Activated CD4-positive, CD25-positive, alpha-beta regulatory T cell (primary cell): ENCODE results near the gene REEP3.
"Not testable (repeated sequence)": the region's sequence is repeated elsewhere in the genome, so short reads cannot be mapped to it uniquely, and the experiment has no call there.

Experiments
- DNase-seq, 4 experiments: peaks; one replicate each; lab custom pipeline; 2025; lab: John Stamatoyannopoulos, UW

The REEP3 gene

GRCh38 chr10:63520500-63521415 lies at the start of gene REEP3:
Gene REEP3, plus strand, starts transcription at chr10:63521401. Its CDS starts 145 bp downstream, at chr10:63521546.
- peak; percentile 16 to 29 (median 25) for DNase-seq

- DNase-seq = no peak
Observed at GRCh38 chr10:63474488-63474887, 46.7 kb upstream of the REEP3 start.

GRCh38 chr10:63477927-63478326 lies 43.3 kb upstream of the REEP3 start:
- no peak for DNase-seq

GRCh38 chr10:63478564-63478963 lies 42.6 kb upstream of the REEP3 start:
- no peak for DNase-seq

- DNase-seq = no peak
Observed at GRCh38 chr10:63480237-63480636, 41.0 kb upstream of the REEP3 start.

- no peak for DNase-seq
Observed at GRCh38 chr10:63481815-63482421, 39.3 kb upstream of the REEP3 start.

- no peak for DNase-seq
Observed at GRCh38 chr10:63483983-63484382, 37.2 kb upstream of the REEP3 start.

GRCh38 chr10:63487990-63488389 lies 33.2 kb upstream of the REEP3 start:
- no peak for DNase-seq

GRCh38 chr10:63489838-63490237 lies 31.4 kb upstream of the REEP3 start:
- no peak for DNase-seq

- no peak for DNase-seq
Observed at GRCh38 chr10:63491588-63492316, 29.4 kb upstream of the REEP3 start.

GRCh38 chr10:63492317-63492690 lies 28.9 kb upstream of the REEP3 start:
- not testable (repeated sequence) for DNase-seq

GRCh38 chr10:63493004-63493403 lies 28.2 kb upstream of the REEP3 start:
- DNase-seq = no peak

- no peak for DNase-seq
Observed at GRCh38 chr10:63494951-63495350, 26.2 kb upstream of the REEP3 start.

- no peak for DNase-seq
Observed at GRCh38 chr10:63496561-63496960, 24.6 kb upstream of the REEP3 start.

GRCh38 chr10:63497321-63497720 lies 23.9 kb upstream of the REEP3 start:
- no peak for DNase-seq

- no peak for DNase-seq
Observed at GRCh38 chr10:63498665-63499064, 22.5 kb upstream of the REEP3 start.

GRCh38 chr10:63500551-63500950 lies 20.6 kb upstream of the REEP3 start:
- DNase-seq = not testable (repeated sequence)

GRCh38 chr10:63501954-63502353 lies 19.2 kb upstream of the REEP3 start:
- no peak for DNase-seq

- DNase-seq = no peak
Observed at GRCh38 chr10:63502832-63503231, 18.4 kb upstream of the REEP3 start.

GRCh38 chr10:63503395-63503794 lies 17.8 kb upstream of the REEP3 start:
- no peak for DNase-seq

GRCh38 chr10:63504145-63504881 lies 16.9 kb upstream of the REEP3 start:
- DNase-seq = no peak

- no peak for DNase-seq
Observed at GRCh38 chr10:63505562-63505961, 15.6 kb upstream of the REEP3 start.
